ENCODE data around the gene KRT4.

GRCh38 chr12:52796839-52797528 lies 16.9 kb downstream of the KRT4 start:
- TF ChIP-seq POLR2AphosphoS5 (IDR thresholded peaks at IDR 0.05) (no peak), CTCF (IDR thresholded peaks at IDR 0.05 in 8 of 11, conservative IDR thresholded peaks at IDR 0.05 in 3 of 11) (no peak), POLR2A (IDR thresholded peaks at IDR 0.05) (no peak)
